C4-2B (cell line): Measurements from ENCODE around the gene RIPOR3.
"Not testable (repeated sequence)": the region's sequence is repeated elsewhere in the genome, so short reads cannot be mapped to it uniquely, and the experiment has no call there.

ENCODE experiments used
- ZFX ChIP-seq: fragments of 450-650 bp; IDR thresholded peaks from 2 replicates; pipeline ENCODE4 v1.6.1; 2017
- TF ChIP-seq, protein P1 (sequence below): fragments of 450-650 bp; conservative IDR thresholded peaks from 2 replicates; pipeline ENCODE4 v1.5.1; 2017; ENCODE audit warnings: mild to moderate bottlenecking

DNA sequence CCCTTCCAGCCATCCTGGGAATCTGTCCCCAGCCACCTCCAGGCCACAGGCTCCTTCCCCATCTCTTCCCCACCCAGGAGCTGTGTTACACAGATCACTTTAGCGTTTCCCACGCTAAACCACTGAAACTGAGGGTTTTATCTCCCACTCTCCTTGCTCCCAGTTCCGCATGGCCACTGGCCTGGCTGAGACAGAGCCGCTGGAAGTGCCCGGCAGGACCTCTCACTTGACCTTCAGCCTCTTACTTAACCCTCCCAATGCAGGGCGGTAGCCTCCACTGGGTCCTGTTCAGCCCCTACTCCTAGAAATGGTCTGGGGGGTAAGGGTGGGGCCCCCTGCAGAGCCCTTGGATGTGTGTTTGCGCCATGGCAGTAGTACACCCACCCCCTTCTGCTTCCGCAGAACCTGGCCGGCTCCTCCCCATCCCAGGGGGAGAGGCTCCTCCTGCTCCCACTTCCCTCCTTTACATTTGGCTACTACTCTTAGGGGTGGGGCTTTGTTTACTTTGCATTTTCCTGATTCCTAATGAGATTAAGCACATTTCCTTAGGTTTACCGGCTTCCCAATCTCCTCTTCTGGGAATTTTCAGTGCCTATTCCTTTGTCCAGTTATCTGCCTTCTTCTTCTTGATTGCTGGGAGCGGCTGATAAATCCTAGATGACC, 49.6 kb downstream of the RIPOR3 start:
- TF ChIP-seq, protein P1, sequence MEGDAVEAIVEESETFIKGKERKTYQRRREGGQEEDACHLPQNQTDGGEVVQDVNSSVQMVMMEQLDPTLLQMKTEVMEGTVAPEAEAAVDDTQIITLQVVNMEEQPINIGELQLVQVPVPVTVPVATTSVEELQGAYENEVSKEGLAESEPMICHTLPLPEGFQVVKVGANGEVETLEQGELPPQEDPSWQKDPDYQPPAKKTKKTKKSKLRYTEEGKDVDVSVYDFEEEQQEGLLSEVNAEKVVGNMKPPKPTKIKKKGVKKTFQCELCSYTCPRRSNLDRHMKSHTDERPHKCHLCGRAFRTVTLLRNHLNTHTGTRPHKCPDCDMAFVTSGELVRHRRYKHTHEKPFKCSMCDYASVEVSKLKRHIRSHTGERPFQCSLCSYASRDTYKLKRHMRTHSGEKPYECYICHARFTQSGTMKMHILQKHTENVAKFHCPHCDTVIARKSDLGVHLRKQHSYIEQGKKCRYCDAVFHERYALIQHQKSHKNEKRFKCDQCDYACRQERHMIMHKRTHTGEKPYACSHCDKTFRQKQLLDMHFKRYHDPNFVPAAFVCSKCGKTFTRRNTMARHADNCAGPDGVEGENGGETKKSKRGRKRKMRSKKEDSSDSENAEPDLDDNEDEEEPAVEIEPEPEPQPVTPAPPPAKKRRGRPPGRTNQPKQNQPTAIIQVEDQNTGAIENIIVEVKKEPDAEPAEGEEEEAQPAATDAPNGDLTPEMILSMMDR: not testable (repeated sequence)
- TF ChIP-seq ZFX: not testable (repeated sequence)
